OCI-M2 (cell line): ENCODE results near the gene NAALADL2.
"Not testable (repeated sequence)": the region's sequence is repeated elsewhere in the genome, so short reads cannot be mapped to it uniquely, and the experiment has no call there.

Experiments used
- DNase-seq: peaks from one replicate; lab custom pipeline; 2025; ENCODE audit not compliant: unreplicated experiment; lab: John Stamatoyannopoulos, UW

Gene NAALADL2

DNA sequence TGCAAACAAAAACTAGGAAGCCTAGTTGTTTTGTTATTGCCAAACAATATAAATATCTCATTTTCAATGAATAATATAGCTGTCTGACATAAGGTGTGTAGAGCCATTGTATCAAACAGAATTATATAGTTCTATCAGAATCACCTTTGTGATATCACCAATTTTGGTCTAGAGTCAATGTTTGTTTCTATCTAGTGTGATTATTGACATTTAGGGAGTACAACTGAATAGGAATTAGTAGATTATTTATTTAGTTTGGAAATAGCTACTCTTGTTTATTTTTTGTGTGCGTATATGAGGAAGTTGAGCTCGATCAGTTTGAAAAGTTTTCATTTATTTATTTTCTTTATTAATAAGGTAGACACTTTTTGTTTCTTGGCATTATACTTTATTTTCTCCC lies 389.7 kb downstream of the NAALADL2 start:
- no peak for DNase-seq

DNA sequence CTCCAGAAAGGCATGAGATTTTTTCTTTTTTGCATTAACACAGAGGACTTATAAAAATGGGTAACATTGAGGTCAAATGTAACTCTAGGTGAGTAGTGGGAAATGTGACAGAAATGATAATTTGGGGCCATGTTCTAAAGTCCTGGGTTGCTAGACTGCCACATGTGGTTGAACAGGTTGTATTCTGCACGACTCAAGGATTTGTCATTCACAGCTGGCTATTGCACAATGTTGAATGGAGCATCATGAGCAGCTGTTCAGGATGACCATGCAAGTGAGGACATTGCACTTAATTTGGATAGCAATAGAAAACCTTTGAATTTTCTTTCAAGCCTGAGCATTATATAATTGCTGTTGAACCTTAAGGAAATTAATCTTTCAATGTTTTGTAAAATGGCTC lies 396.6 kb downstream of the NAALADL2 start:
- DNase-seq: no peak

GRCh38 chr3:175257123-175257522 lies 398.0 kb downstream of the NAALADL2 start:
- no peak for DNase-seq

DNA sequence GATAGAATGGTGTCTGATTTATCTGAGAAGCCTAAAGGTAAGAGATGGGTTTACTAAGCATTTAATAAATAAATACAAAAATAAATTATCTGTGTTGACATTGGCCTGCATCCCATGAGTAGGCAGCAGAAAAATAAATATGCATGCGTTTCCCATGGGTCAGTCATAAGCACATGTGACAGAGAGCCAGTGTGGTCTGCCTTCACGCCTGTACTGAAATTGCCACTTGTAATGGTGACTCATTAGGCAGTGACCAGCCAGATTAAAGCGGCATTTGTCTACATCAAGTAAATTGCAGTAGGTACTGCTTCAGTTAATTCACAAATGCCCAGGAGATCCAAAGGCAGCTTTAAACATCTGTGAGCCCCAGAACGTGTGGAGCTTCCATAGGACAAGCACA lies 399.6 kb downstream of the NAALADL2 start:
- no peak for DNase-seq

GRCh38 chr3:175260145-175260794 lies 401.1 kb downstream of the NAALADL2 start:
- no peak for DNase-seq

DNA sequence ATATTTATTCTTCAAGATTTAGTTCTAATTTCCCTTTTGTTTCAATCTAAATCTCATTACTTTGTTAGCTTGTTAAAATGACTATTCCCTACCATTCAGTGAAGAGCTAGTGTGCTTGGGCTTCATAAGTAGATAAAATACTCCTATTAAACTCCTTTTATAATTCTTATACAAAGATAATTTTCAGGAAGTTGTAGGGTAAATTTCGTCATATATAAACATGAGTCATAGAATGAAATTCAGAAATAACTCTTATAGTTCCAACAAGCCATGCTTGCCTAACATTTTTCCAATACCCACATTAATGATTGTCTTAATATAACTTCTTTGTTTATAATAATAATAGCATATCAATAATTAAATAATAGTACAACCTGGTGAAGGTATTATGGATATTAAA lies 407.3 kb downstream of the NAALADL2 start:
- DNase-seq: no peak

GRCh38 chr3:175267121-175267531 lies 408.0 kb downstream of the NAALADL2 start:
- DNase-seq: no peak

DNA sequence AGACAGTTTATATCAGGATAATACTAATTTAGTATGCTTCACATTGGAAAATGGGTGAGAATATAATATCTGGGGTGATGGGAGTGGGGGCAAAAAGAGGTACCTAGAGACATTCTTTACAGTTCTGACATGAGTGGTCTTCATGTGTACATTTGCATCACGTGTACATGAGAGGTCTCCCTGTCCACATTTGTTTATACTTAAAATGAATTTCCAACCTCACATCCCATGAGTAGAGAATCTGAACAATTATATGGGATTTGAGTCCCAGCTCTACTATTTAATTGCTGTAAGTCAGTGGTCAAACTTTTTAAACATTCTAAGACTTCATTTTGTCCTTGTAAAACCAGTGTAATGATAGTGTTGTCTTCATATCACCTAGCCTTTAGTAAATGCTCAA lies 408.4 kb downstream of the NAALADL2 start:
- no peak for DNase-seq

DNA sequence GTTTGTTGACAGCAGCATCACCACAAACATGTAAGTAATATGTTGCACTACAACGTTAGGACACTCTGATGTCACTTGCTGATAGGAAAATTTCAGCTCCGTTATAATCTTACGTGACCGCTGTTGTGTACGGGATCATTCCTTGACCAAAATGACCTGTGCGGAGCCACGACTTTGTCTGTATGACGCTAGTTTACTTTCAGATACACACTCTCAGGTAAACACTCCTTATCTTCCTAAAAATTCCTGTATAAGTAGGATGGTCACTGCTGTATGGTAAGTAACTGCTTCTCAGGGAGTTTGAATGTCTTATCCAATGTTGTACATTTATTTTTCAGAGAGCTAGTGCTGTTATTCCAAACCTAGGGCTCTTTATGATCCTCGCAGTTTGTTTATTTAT lies 410.3 kb downstream of the NAALADL2 start:
- DNase-seq: no peak

GRCh38 chr3:175270198-175270837 lies 411.2 kb downstream of the NAALADL2 start:
- no peak for DNase-seq

GRCh38 chr3:175270866-175271265 lies 411.7 kb downstream of the NAALADL2 start:
- no peak for DNase-seq

GRCh38 chr3:175271465-175271864 lies 412.3 kb downstream of the NAALADL2 start:
- DNase-seq: not testable (repeated sequence)

GRCh38 chr3:175272392-175272791 lies 413.3 kb downstream of the NAALADL2 start:
- DNase-seq: no peak

GRCh38 chr3:175273573-175273972 lies 414.4 kb downstream of the NAALADL2 start:
- no peak for DNase-seq

DNA sequence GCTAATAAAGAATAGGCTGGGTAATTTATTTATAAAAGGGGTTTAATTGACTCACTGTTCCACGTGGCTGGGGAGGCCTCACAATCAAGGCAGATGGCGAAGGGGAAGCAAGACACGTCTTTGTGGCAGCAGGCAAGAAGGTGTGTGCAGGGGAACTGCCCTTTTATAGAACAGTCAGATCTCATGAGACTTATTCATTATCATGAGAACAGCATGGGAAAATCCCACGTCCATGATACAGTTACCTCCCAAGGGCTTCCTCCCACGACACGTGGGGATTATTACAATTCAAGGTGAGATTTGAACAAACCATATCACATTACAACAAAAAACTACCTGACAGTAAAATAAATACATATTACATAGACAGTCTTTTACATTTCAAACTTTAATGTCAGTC lies 414.9 kb downstream of the NAALADL2 start:
- no peak for DNase-seq

DNA sequence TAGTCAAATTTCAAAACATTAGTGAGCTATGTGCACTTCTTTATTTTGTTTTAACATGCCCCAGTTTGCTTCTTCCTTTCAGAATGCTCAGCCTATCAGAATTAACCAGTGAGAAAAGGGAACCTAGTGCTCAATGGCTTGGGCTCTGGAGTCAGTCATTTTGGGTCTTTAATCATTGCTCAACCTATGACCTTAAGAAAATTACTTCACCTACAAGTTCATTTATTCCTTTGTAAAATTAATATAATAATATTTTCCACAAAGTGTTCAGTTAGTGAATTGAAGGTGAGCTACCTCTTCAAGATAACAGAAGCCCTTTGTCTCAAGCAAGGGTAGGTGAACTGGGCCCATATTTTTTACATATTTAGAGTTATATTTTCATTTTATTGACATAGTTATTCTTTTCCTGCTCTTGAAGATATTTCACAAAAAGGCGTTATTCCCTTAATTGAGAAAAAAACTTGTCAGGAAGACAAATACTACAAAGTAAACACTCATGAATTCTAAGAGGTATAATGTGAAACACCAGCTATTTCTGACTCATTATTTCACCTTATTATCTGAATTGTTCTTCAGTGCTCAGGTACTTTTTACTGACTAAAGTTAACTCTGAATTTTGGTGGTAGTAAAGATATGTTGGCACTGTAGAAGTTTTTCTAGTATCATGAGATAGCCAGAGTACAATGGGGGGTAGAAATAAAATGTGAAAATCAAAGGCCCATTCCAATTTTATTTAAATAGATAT lies 415.5 kb downstream of the NAALADL2 start:
- DNase-seq: no peak

DNA sequence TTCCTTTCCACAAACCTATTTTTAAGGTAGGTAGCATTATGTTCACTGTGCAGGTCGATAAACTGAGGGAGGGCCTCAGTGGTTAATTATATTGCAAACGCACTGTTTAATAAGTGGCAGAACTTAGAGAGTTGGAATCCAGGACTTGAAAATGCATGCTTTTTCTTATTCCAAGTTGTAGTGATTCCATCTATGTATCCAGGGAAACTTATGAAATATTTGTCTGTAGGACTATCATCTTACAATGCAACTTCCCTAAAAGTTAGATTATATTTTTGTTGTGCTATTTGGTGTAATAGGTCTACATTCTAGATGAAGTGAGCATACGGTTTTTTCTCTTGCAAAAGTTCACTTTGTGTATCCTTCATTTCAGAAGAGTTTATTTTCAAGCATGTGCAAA lies 419.5 kb downstream of the NAALADL2 start:
- no peak for DNase-seq

DNA sequence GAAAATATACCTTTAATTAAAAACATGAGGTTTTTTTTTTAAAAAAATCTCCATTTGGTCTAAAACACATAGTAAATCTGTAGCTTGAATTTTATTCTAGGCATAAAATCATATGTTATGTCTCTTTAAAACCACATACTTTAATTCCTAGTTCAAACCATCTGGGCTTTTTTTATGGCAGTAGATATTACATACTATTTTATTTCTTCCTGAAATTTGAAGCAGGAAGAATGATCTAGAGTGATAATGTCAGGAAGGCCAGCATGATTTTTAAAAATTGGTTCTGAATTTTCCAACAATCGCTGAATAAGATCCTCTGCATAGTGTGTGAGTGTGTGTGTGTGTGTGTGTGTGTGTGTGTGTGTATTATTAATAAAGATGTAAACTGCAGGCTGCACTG lies 420.3 kb downstream of the NAALADL2 start:
- no peak for DNase-seq

DNA sequence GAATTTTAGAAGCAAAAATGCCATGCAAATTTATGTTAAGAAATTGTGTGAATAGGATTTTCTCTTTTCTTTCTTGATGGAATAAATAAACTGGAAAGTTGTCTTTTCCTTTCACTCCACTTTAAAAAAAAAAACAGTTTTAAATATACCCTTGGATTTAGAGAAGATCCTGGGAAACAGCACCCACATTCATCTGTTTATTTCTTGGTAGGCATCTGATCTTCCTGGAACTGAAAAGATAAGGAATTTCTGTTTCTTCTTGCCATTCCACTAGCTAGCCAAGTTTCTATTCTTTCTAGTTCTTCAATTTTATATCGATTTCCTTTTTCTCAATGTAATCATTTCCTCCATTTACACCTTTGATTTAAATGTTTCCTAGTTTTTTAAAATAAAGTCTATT lies 420.8 kb downstream of the NAALADL2 start:
- DNase-seq: no peak

GRCh38 chr3:175287361-175287963 lies 428.3 kb downstream of the NAALADL2 start:
- DNase-seq: no peak

DNA sequence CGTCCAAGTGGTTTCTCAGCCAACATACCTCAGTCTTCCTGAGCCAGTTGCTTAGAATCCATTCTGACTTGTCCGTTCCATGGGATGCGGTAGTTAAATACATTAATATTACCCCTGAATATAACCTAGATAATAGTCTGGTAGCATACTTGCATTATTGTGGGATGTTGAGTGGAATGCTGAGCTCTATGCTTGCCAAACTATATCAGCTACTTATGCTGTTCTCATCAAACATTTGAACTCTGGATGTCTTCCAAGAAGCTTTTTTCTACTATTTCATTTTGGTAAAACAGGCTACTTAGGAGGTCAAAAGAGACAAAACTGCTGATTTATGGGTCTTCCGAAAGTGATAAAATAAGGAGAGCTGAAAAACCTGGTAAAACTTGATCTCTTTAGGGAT lies 429.5 kb downstream of the NAALADL2 start:
- DNase-seq: no peak

- no peak for DNase-seq
These were observed 435.7 kb downstream of the NAALADL2 start for GRCh38 chr3:175294793-175295192.
